ENCODE data around the gene IPO5. TPM values are rescaled to one million over a fixed set of nuclear protein-coding genes. Genes with fewer than 3 reads are reported as not detected.
"Not testable (repeated sequence)": the region's sequence is repeated elsewhere in the genome, so short reads cannot be mapped to it uniquely, and the experiment has no call there.

IPO5 gene
- total and polyA plus RNA-seq, 2 donors: 35.0 to 62.6 TPM

DNA sequence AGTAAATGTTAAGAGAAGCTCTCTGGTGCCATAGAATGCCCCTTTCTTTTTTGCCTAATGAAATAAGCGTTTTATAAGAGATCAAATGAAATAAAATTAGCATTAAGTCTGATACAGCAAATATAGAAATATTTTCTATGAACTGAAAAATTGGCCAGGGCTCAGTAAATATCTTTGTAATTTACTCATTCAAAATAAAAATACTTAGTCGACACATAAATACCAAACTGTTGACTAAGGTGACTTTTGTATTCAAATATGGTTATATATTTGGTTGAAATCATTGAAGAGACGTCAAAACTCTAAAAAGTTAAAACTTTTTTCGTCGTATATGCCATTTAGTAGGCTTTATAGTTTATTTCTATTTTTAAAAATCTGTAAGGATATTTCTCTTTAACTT lies 25.6 kb downstream of the IPO5 start:
- H3K27ac ChIP-seq (ENCODE audit: low read depth in 1 of 2, low read length in 1 of 2): no peak overlapping the region
- no peak overlapping the region for H3K4me3 ChIP-seq (ENCODE audit: low read length in 2 of 2)
- no peak for DNase-seq (ENCODE audit: low read depth in 6 of 9, low spot score in 9 of 9)
- H3K27me3 ChIP-seq (ENCODE audit: control insufficient read depth in 2 of 2, insufficient read depth in 1 of 2, low read length in 1 of 2): no peaks in the 10 kb centered on the region
- peaks cover 10 to 13% of the 10 kb centered on the region in 2 donors for H3K4me1 ChIP-seq (ENCODE audit: control insufficient read depth in 2 of 2, insufficient read depth in 2 of 2, low read length in 2 of 2)
- H3K9me3 ChIP-seq (ENCODE audit: control insufficient read depth in 2 of 2, insufficient read depth in 1 of 2, low read length in 1 of 2): no peaks in the 10 kb centered on the region
- WGBS: 97% methylated on average over 5 of the region's 5 CpGs
- peaks cover 0 to 3% of the 10 kb centered on the region in 2 donors for H3K36me3 ChIP-seq (ENCODE audit: control insufficient read depth in 2 of 2, insufficient read depth in 2 of 2, low read length in 1 of 2)

DNA sequence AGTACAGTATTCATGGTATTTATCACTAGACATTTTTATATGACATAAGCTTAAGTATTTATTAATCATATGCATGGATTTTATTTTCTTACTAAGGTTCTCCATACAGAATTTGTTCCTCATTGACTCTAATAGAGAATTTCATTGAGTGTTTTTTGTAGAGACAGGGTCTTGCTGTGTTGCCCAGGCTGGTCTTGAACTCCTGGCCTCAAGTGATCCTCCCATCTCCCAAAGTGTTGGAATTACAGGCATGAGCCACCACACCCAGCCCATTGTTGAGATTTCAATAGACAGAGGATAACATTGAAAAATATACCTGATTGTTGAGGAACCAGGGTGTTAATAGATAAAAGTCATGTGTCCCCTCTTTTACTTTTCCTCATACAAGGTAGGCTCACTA lies 26.1 kb downstream of the IPO5 start:
- no peak overlapping the region for H3K27ac ChIP-seq (ENCODE audit: low read depth in 1 of 2, low read length in 1 of 2)
- no peak overlapping the region for H3K4me3 ChIP-seq (ENCODE audit: low read length in 2 of 2)
- H3K36me3 ChIP-seq (ENCODE audit: control insufficient read depth in 2 of 2, insufficient read depth in 2 of 2, low read length in 1 of 2): peaks cover 0 to 3% of the 10 kb centered on the region in 2 donors
- no peaks in the 10 kb centered on the region for H3K27me3 ChIP-seq (ENCODE audit: control insufficient read depth in 2 of 2, insufficient read depth in 1 of 2, low read length in 1 of 2)
- no peaks in the 10 kb centered on the region for H3K9me3 ChIP-seq (ENCODE audit: control insufficient read depth in 2 of 2, insufficient read depth in 1 of 2, low read length in 1 of 2)
- no peak for DNase-seq (ENCODE audit: low read depth in 6 of 9, low spot score in 9 of 9)
- H3K4me1 ChIP-seq (ENCODE audit: control insufficient read depth in 2 of 2, insufficient read depth in 2 of 2, low read length in 2 of 2): peaks cover 10 to 13% of the 10 kb centered on the region in 2 donors

DNA sequence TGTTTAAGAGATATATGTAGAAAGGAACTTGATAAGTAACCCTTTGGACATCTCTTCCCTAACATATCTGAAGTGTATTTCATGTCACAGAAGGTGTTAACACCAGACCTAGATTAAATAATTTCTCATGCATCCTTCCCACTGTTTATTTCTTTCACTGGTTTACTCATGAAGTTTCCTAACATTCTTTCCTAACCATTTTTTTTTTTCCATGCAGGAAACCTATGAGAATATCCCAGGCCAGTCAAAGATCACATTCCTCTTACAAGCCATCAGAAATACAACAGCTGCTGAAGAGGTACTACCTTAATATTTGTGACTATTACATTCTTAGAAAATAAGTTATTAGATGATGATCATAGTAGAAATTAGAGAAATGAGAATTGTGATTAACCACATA lies 28.8 kb downstream of the IPO5 start:
- Histone ChIP-seq H3K36me3 (ENCODE audit: control insufficient read depth in 2 of 2, insufficient read depth in 2 of 2, low read length in 1 of 2) (peaks cover 15 to 23% of the 10 kb centered on the region in 2 donors), H3K9me3 (ENCODE audit: control insufficient read depth in 2 of 2, insufficient read depth in 1 of 2, low read length in 1 of 2) (no peaks in the 10 kb centered on the region), H3K27me3 (ENCODE audit: control insufficient read depth in 2 of 2, insufficient read depth in 1 of 2, low read length in 1 of 2) (no peaks in the 10 kb centered on the region), H3K4me3 (ENCODE audit: low read length in 2 of 2) (no peak overlapping the region), H3K4me1 (ENCODE audit: control insufficient read depth in 2 of 2, insufficient read depth in 2 of 2, low read length in 2 of 2) (peaks cover 0 to 5% of the 10 kb centered on the region in 2 donors), H3K27ac (ENCODE audit: low read depth in 1 of 2, low read length in 1 of 2) (no peak overlapping the region)
- DNase-seq (ENCODE audit: low read depth in 6 of 9, low spot score in 9 of 9): no peak

DNA sequence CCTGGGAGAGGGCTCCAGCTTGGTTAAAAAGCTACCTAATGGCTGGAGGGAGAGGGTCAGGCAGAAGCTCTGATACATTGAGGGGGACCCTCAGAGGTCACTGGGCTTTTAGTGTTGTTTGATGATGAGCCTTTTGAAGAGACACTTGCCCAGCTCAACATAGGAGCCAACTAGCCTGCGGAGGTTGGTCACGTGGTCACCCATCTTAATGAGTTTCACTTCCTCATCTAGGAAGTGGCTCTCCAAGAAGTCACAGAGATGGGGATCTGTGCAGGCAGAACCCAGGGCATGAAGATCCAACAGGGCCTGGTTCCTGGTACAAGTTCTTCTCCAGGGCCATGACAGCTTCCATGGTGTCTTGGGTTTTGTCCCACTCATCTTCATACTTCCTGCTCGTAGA lies 33.4 kb downstream of the IPO5 start:
- no peaks in the 10 kb centered on the region for H3K27me3 ChIP-seq (ENCODE audit: control insufficient read depth in 2 of 2, insufficient read depth in 1 of 2, low read length in 1 of 2)
- H3K9me3 ChIP-seq (ENCODE audit: control insufficient read depth in 2 of 2, insufficient read depth in 1 of 2, low read length in 1 of 2): no peaks in the 10 kb centered on the region
- peaks cover 15 to 58% of the 10 kb centered on the region in 2 donors for H3K36me3 ChIP-seq (ENCODE audit: control insufficient read depth in 2 of 2, insufficient read depth in 2 of 2, low read length in 1 of 2)
- no peak overlapping the region for H3K27ac ChIP-seq (ENCODE audit: low read depth in 1 of 2, low read length in 1 of 2)
- 97% methylated on average over 3 of the region's 3 CpGs for WGBS
- no peaks in the 10 kb centered on the region for H3K4me1 ChIP-seq (ENCODE audit: control insufficient read depth in 2 of 2, insufficient read depth in 2 of 2, low read length in 2 of 2)
- no peak overlapping the region for H3K4me3 ChIP-seq (ENCODE audit: low read length in 2 of 2)
- DNase-seq (ENCODE audit: low read depth in 6 of 9, low spot score in 9 of 9): no peak

DNA sequence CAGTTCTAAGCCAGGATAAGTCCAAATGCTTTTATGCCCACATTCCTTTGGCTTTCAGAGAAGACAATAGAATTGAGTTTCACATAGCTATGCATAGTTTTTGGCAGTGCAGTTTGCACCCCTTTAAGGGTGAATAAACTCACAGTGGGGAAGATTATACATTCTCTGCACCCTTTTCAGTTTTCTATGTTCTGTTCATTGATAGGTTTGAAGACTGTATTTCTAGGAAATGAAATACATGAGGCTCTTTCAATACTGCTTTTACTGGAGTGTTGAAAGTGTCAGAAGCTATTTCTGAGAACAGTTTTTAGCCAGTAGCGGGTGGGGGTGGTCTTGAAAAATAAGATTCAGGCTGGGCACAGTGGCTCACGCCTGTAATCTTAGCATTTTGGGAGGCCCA lies 46.2 kb downstream of the IPO5 start:
- no peaks in the 10 kb centered on the region for H3K27me3 ChIP-seq (ENCODE audit: control insufficient read depth in 2 of 2, insufficient read depth in 1 of 2, low read length in 1 of 2)
- H3K4me3 ChIP-seq (ENCODE audit: low read length in 2 of 2): no peak overlapping the region
- peaks cover 27 to 64% of the 10 kb centered on the region in 2 donors for H3K36me3 ChIP-seq (ENCODE audit: control insufficient read depth in 2 of 2, insufficient read depth in 2 of 2, low read length in 1 of 2)
- no peak for DNase-seq (ENCODE audit: low read depth in 6 of 9, low spot score in 9 of 9)
- H3K27ac ChIP-seq (ENCODE audit: low read depth in 1 of 2, low read length in 1 of 2): no peak overlapping the region
- H3K4me1 ChIP-seq (ENCODE audit: control insufficient read depth in 2 of 2, insufficient read depth in 2 of 2, low read length in 2 of 2): no peaks in the 10 kb centered on the region
- H3K9me3 ChIP-seq (ENCODE audit: control insufficient read depth in 2 of 2, insufficient read depth in 1 of 2, low read length in 1 of 2): no peaks in the 10 kb centered on the region
- over 99% methylated on average over 2 of the region's 2 CpGs for WGBS

DNA sequence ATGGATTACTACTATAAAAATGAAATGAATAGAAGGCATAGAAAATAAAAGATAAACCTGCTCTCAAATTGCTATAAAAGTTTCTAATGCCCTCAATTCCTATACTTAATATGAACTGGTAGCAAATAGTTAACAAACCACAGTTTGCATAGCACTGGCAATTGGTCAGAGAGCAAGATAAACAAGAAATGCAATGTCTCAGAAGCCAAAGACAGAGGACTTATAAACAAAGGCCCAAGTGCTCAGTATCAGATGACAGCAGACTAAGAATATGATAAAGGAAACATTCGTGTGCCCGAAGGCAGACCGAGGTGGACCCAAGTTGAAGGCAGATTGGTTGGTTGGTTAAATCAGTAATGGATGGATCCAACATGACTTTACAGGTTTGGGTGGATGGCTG lies 50.6 kb downstream of the IPO5 start:
- Histone ChIP-seq H3K36me3 (ENCODE audit: control insufficient read depth in 2 of 2, insufficient read depth in 2 of 2, low read length in 1 of 2) (peaks cover 39 to 77% of the 10 kb centered on the region in 2 donors), H3K27me3 (ENCODE audit: control insufficient read depth in 2 of 2, insufficient read depth in 1 of 2, low read length in 1 of 2) (no peaks in the 10 kb centered on the region), H3K4me1 (ENCODE audit: control insufficient read depth in 2 of 2, insufficient read depth in 2 of 2, low read length in 2 of 2) (no peaks in the 10 kb centered on the region), H3K4me3 (ENCODE audit: low read length in 2 of 2) (no peak overlapping the region), H3K9me3 (ENCODE audit: control insufficient read depth in 2 of 2, insufficient read depth in 1 of 2, low read length in 1 of 2) (no peaks in the 10 kb centered on the region), H3K27ac (ENCODE audit: low read depth in 1 of 2, low read length in 1 of 2) (no peak overlapping the region)
- no peak for DNase-seq (ENCODE audit: low read depth in 6 of 9, low spot score in 9 of 9)
- WGBS: 98% methylated on average over 3 of the region's 3 CpGs

DNA sequence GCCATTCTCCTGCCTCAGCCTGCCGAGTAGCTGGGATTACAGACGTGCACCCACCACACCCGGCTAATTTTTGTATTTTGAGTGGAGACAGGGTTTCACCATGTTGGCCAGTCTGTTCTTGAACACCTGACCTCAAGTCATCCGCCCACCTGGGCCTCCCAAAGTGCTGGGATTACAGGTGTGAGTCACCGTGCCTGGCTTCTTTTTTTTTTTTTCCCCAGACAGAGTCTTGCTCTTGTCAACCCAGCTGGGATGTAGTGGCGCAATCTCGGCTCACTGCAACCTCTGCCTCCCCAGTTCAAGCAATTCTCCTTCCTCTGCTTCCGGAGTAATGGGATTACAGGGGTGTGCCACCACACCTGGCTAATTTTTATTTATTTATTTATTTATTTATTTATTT lies 51.5 kb downstream of the IPO5 start:
- not testable (repeated sequence) for H3K9me3 ChIP-seq (ENCODE audit: control insufficient read depth in 2 of 2, insufficient read depth in 1 of 2, low read length in 1 of 2); H3K4me3 ChIP-seq (ENCODE audit: low read length in 2 of 2); H3K4me1 ChIP-seq (ENCODE audit: control insufficient read depth in 2 of 2, insufficient read depth in 2 of 2, low read length in 2 of 2); H3K27ac ChIP-seq (ENCODE audit: low read depth in 1 of 2, low read length in 1 of 2); DNase-seq (ENCODE audit: low read depth in 6 of 9, low spot score in 9 of 9); H3K27me3 ChIP-seq (ENCODE audit: control insufficient read depth in 2 of 2, insufficient read depth in 1 of 2, low read length in 1 of 2)
- 98% methylated on average over 8 of the region's 8 CpGs for WGBS
- peaks cover 39 to 81% of the 10 kb centered on the region in 2 donors for H3K36me3 ChIP-seq (ENCODE audit: control insufficient read depth in 2 of 2, insufficient read depth in 2 of 2, low read length in 1 of 2)

DNA sequence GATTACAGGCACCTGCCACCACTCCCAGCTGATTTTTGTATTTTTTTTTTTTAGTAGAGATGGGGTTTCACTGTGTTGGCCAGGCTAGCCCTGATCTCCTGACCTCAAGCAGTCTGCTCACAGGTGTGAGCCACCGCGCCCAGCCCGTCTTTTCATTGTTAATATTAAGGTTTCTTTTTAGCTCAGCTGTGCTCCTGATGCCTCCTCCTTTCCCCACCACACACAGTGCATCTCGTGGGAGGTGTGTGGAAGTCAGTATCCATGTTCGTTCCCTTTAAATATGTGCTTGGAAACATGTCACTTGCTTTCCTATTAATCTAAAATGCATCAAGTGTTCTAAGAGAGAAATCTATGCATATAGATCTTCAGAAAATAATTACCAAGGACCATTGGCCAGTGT lies 53.5 kb downstream of the IPO5 start:
- H3K36me3 ChIP-seq (ENCODE audit: control insufficient read depth in 2 of 2, insufficient read depth in 2 of 2, low read length in 1 of 2): peaks cover 37 to 74% of the 10 kb centered on the region in 2 donors
- H3K27ac ChIP-seq (ENCODE audit: low read depth in 1 of 2, low read length in 1 of 2): no peak overlapping the region
- H3K4me1 ChIP-seq (ENCODE audit: control insufficient read depth in 2 of 2, insufficient read depth in 2 of 2, low read length in 2 of 2): no peaks in the 10 kb centered on the region
- 98% methylated on average over 5 of the region's 5 CpGs for WGBS
- no peak for DNase-seq (ENCODE audit: low read depth in 6 of 9, low spot score in 9 of 9)
- no peaks in the 10 kb centered on the region for H3K27me3 ChIP-seq (ENCODE audit: control insufficient read depth in 2 of 2, insufficient read depth in 1 of 2, low read length in 1 of 2)
- H3K9me3 ChIP-seq (ENCODE audit: control insufficient read depth in 2 of 2, insufficient read depth in 1 of 2, low read length in 1 of 2): no peaks in the 10 kb centered on the region
- H3K4me3 ChIP-seq (ENCODE audit: low read length in 2 of 2): no peak overlapping the region

DNA sequence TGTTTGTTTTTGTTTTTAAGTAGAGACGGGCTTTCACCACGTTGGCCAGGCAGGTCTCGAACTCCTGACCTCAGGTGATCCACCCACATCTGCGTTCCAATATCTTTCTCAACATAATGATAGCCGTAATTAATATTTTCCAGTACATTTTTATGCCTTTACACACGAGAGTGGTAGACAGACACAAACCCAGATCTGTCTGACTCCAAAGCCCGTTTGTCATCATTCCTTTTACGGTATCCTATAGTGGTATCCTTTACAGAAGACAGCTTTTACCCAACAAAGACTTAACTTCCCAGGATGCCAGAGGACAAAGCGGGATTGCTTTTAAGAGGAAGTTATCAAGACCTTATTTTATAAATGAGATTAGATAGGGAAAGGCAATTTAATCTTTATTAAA lies 59.8 kb downstream of the IPO5 start:
- WGBS: 98% methylated on average over 9 of the region's 9 CpGs
- Histone ChIP-seq H3K4me1 (ENCODE audit: control insufficient read depth in 2 of 2, insufficient read depth in 2 of 2, low read length in 2 of 2) (no peaks in the 10 kb centered on the region), H3K36me3 (ENCODE audit: control insufficient read depth in 2 of 2, insufficient read depth in 2 of 2, low read length in 1 of 2) (peaks cover 17 to 65% of the 10 kb centered on the region in 2 donors), H3K9me3 (ENCODE audit: control insufficient read depth in 2 of 2, insufficient read depth in 1 of 2, low read length in 1 of 2) (no peaks in the 10 kb centered on the region), H3K27me3 (ENCODE audit: control insufficient read depth in 2 of 2, insufficient read depth in 1 of 2, low read length in 1 of 2) (no peaks in the 10 kb centered on the region), H3K27ac (ENCODE audit: low read depth in 1 of 2, low read length in 1 of 2) (no peak overlapping the region), H3K4me3 (ENCODE audit: low read length in 2 of 2) (no peak overlapping the region)
- DNase-seq (ENCODE audit: low read depth in 6 of 9, low spot score in 9 of 9): no peak

DNA sequence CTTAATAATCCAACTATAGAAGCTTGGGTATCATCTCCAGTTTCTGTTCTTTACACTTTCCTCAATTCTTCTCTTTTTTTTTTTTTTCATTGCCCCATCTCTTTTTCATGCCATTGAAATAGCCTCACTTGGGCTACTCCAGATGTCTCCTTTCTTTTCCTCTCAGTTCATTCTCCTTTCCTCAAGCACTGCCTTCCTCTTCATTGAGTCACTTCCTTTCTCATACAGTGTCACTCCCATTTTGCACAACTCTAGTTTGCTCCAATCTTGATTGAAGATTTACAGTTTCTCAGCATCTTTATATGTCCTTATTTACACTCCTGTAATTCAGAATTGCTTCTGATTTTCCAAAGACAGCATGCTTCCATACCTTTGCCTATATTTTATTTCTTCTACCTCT lies 61.3 kb downstream of the IPO5 start:
- no peaks in the 10 kb centered on the region for H3K4me1 ChIP-seq (ENCODE audit: control insufficient read depth in 2 of 2, insufficient read depth in 2 of 2, low read length in 2 of 2)
- H3K4me3 ChIP-seq (ENCODE audit: low read length in 2 of 2): no peak overlapping the region
- peaks cover 26 to 64% of the 10 kb centered on the region in 2 donors for H3K36me3 ChIP-seq (ENCODE audit: control insufficient read depth in 2 of 2, insufficient read depth in 2 of 2, low read length in 1 of 2)
- H3K27me3 ChIP-seq (ENCODE audit: control insufficient read depth in 2 of 2, insufficient read depth in 1 of 2, low read length in 1 of 2): no peaks in the 10 kb centered on the region
- no peaks in the 10 kb centered on the region for H3K9me3 ChIP-seq (ENCODE audit: control insufficient read depth in 2 of 2, insufficient read depth in 1 of 2, low read length in 1 of 2)
- no peak for DNase-seq (ENCODE audit: low read depth in 6 of 9, low spot score in 9 of 9)
- no peak overlapping the region for H3K27ac ChIP-seq (ENCODE audit: low read depth in 1 of 2, low read length in 1 of 2)
